NCI-H524 treated with DMSO at 0.1 percent for 48 hours (cell line): ENCODE measurements around the gene ACSL5.
"Not testable (repeated sequence)": the region's sequence is repeated elsewhere in the genome, so short reads cannot be mapped to it uniquely, and the experiment has no call there.

ENCODE experiments used
- DNase-seq: peaks from one replicate; lab custom pipeline; 2025; lab: John Stamatoyannopoulos, UW

ACSL5 gene

DNA sequence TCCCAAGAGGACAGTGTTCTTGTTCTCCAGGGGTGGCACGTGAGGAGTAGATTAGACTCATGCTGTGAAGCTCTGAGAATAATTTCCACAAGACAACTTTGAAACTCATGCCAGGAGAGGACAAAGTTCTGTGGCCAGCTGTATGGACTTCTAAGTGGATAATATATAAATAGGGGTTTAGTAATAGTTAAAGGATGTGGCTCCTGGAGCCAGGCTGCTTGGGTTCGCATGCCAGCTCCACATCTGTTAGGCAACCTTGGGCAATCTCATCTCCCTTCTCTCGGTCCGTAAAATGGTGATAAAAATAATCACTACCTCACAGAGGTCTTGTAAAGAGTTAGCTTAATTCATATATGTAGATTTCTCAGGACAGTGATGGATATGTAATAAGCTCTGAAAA is 35.8 kb downstream of the ACSL5 start:
- DNase-seq = no peak

DNA sequence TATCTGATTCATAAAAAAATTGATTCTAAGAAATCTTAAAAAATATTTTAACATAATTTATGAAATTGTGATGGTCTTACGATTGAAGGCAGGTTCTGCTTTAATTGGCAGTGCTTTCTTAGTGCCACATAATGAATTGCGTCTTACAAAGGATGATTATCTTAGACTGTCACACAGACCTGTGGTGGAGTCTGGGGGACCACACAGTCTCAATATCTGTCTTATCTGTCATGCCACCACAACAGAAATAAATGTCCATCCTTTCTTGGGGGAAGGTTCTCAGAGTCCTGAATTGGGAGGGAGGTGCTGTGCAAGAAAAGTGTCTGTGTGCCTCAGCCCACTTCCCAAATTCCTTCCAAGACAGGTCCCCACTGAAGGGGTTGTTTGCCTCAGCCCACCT is 38.8 kb downstream of the ACSL5 start:
- no peak for DNase-seq

DNA sequence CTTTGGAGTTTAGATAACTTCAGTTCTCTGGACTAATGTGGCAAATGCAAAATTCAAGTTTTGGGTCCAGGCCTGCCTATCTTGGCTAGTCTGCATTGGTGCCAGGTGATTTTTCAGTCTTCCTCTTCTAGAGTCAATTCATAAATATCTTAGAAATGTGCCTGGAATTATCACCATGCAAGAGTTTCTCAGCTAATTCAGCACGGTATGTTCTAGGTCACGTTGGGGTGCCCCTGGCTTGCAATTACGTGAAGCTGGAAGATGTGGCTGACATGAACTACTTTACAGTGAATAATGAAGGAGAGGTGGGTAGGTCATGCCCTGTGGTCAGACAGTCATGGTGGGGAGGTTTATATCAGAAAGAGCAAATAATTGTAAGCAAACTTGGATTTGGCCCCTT is 47.8 kb downstream of the ACSL5 start:
- no peak for DNase-seq

DNA sequence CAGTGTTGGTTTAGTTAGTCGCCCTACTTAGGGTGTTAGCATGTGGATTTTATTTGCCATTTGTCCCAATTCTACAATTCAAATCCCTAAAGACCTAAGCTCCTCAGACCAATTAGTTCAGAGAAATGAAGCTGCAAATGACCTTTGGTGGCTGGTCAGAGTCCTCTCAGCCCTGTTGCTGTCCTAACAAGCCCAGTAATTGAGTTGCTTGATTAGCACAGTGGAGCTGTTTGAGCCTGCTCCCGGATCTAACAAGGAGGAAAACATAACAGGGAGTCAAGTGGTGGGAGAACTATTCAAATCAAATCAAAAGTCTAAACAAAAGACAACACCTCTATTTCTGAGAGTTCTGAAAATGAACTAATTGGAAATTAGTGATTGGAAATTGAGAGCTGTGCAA is 50.7 kb downstream of the ACSL5 start:
- DNase-seq = no peak

DNA sequence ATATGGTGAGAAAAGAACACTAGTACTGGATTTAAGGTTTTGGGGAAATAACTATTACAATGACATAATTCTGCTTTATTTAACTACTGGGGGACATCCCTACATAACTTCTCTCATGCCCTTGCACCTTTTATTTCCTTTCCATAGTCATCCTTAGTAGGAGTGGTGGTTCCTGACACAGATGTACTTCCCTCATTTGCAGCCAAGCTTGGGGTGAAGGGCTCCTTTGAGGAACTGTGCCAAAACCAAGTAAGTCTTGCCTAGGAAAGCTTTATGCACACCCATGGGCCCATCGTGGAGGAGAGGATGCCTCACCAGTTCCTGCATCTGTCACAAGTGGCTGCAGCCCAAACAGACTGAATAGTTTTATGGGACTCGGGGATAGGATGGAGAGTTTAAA is 52.2 kb downstream of the ACSL5 start:
- no peak for DNase-seq

DNA sequence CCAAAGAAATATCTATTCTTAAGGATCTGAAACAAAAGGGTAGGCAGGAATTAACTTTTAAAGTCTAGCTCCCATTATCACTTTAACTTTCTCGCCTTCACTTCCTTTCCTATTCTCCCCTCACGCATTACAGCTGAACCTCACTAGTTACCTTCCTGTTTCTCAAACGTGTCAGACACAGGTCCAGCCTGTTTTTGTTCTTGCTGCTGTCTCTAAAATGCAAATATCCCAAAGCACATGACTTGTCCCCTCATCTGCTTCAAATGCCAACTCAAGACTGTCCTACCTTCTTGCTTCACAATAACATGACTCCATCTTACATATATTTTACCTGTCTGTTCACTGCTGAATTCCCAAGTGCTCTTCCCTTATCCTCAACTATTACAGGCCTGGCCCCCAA is 55.2 kb downstream of the ACSL5 start:
- DNase-seq = no peak

DNA sequence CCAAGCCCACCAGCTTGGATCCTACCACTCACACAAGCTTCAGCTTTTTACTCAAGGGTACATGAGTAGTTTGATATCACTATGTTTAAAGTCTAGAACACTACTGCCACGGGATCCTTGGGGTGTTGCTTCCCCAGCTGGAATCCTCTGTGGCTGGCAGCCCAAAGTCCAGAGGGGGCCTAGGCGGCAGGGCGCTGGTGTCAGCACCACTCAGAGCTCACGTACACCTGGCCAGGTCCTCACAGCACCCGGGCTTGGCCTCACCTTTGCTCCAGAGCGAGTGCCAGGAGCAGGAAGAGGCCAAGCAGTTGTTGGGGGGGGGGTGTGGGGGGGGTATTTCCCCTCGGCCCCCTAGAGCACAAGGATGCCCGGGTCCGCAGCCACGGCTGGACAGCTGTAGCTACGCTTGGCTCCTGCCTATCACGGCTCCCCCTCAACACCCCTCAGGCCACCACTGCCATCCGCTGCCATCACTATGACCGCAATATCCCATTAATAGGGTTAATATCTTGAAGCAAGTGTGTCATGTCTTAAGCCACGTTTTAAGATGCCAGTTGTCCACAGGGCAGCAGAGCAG is 55.8 kb downstream of the ACSL5 start:
- DNase-seq = no peak

DNA sequence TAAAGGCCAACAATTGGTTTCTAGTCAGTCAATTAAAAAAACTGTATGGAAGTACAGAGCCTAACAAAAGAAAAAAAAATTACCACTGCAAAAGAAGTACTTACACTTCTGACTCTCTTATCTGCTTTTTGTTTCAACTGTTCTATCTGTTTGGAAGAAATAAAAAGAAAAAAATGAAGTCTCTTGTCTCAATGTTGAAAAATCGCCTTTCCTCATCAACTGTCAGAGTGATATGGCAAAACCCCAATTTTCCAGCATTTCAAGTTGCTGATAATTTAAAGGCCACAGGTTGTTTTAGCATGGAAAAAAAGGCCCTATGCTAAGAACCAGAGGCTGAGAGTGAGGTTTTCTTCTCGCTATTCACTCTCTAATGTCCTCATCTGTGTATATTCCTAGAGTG is 59.2 kb downstream of the ACSL5 start:
- no peak for DNase-seq

DNA sequence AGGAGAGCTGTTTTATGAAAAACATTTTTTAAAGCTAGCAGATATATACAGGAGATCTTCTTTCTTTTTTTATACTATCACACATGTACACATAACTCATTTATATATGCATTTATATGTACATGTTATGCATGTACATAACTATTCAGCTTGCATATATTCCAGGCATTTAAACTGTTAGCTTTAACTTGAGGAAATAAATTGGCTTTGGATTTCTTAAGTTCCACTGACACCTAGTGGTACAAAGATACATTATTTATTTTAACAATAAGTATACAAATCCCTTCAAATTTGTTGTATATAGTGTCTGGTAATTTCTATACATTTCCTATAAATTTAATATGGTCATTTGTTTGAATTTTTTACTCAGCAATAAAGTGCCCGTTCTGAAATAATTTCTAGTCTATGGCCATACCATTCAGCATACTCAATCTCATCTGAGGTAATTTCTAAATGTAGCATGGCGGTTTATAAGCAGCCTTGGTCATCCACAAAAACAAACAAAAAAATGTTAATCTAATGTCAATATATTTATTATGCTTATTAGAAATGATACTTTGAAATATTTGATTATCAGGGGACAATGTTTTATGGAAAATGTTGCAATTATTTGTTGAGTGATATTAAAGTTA is 61.2 kb downstream of the ACSL5 start:
- no peak for DNase-seq

DNA sequence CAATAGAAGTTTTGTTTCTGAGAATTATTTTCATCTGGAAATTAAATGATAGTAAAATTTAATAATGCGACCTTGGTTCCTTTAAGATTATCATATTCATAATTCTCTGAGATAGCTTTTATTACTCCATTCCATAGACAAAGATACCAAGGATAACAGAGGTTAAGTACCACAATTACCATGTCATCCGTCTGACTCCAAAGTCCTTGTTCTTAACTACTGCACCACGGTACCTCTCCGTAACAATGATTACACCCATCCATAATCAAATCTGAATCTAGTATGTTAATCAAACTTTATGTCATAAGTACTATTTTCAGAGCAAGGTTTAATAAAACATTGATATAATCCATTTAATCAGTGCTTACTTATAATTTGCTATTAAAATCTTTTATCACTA is 64.4 kb downstream of the ACSL5 start:
- DNase-seq = no peak

DNA sequence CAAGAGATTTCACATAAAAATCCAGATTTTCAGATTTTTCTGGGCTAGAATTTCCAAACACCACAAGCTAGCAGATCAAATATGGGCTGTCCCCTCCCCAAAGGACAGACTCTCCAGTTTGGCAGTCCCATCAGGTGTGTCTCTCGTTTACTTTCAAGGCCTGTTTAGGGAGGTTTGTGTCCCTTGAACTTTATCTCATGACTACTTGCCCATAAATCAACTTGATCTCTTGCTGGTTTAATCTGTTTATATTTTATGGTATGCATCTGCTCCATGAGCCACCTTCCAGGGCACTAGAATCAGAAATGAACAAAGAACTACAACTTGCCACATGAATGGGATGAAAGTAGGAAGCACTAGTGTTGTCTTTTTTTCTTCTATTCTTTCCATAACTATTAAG is 67.6 kb downstream of the ACSL5 start:
- DNase-seq = no peak

DNA sequence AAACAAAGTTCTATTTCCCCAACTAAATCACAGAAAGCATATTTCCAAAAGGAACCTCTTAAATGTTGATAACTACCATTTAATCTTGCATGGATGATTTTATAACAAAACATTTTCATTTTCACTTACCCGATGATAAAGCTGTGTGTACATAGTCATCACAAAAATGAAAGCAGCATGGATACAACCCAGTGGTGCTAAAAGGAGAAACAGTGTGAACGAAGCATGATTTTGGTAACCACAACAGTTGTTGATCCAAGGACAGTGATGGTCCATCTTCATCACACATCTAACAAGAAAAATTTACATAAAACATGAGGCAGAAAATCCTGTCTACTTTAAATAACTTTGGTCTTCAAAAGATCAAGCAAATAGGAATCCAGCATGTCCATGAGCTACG is 68.1 kb downstream of the ACSL5 start:
- DNase-seq = no peak

DNA sequence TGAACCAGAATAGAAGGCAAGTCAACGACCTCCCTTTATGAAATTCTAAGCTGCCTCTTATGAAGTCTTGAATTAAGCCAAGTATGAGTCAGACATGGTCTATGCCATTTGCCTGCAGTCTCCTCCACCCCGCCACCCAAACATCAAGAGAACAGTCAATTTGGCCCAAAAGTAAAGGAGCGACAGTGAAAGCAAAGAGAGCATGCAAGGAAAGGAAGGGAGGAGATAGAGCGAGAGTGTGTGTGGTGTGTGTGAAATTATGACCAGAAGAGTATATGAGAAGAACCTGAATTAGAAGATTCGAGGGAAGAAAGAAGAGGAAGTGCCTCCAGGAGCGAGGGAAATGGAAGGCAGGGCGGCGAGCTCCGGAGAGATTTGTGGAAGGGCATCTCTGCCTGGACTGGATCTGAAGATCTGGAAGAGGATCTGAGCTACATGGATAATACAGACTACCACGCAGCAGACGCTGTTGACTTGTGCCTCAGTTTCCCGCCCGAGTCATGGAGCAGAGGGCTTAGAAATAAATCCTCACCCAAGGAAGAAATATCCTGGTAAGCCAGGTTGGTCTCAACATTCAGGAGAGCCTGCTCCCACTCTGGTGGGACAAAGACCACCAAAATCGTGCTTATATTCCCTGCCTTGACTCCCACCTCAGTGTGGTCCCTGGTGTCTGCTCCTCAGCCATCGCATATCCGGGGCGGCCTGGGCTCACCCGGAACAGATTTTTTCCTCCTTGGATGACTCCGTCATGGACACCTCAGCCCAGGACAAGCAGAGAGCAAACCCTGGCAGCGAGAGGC is 72.3 kb downstream of the ACSL5 start:
- no peak for DNase-seq

DNA sequence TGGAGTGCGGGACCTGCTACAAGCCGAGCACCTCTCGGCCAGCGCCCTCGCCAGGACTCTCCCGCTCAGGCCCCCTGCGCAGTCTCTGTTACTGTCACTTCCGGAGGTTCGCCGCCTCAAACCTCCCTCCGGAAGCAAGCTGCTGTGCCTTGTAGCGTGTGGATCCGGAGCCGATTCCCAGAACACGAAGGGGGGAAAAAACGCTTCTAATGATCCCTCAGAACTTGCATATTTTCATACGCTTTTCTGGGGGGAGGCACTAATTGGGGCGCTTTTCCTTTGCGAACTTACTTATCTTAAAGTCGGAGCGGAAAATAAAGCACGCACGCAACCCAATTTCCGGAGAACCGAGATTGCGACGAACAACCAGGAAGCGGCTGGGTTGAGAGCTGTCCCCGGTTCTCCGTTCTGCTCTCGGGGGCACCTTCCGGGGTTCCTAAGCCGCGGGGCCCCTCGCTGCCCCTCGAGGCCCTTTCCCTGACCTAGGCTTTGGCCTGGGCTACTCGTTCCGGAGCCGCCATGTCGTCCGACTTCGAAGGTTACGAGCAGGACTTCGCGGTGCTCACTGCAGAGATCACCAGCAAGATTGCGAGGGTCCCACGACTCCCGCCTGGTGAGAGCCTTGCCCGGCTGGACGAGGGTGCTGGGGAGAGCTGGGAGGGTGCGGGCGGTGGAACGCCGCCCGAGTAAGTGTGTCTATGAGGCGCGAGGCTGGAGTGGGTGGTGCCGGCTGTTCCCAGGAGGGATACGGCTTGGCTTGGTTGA is 73.1 kb downstream of the ACSL5 start, which contains the start of the genes VTI1A and ZDHHC6:
Gene VTI1A, plus strand, starts transcription at position 361 of the 765 bp plus-strand sequence. Its CDS starts 159 bp downstream, at position 520.
Gene ZDHHC6, minus strand, starts transcription at position 60 of the 765 bp plus-strand sequence. CDS start 1,478 bp downstream, outside the sequence.
- DNase-seq = no peak

DNA sequence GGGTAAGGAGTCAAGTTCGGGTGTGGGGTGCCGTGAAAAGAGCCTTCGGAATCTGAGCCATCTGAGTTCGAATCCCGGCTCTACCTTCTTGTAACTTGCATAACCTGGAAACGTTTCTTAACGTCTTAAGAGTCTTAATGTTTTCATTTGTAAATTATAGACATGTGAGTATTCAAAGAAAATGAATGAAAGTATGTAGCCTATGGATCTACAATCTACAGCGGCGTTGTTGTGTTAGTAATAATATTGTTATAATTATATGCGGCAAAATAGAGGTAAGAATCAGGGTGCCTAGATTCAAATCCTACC is 73.7 kb downstream of the ACSL5 start:
- DNase-seq = no peak

DNA sequence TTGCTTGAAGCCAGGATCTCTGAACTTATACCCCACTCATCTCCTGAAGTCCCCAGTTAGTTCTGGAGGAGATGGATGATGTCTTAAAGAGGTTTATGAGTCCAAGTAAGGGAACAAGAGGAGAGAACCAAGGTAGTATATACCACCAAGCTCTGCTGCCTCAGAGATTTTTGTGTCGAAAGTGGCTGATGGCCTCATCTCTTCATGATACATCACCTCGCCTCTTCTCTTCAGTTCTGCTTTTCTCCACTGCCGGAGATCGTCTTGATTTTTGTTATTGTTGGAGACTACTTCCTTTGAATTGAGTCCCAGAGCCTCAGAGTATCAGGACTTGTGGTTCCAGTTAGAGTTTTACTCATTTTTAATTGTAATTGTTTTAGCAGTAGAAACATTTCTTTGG is 75.0 kb downstream of the ACSL5 start:
- no peak for DNase-seq

DNA sequence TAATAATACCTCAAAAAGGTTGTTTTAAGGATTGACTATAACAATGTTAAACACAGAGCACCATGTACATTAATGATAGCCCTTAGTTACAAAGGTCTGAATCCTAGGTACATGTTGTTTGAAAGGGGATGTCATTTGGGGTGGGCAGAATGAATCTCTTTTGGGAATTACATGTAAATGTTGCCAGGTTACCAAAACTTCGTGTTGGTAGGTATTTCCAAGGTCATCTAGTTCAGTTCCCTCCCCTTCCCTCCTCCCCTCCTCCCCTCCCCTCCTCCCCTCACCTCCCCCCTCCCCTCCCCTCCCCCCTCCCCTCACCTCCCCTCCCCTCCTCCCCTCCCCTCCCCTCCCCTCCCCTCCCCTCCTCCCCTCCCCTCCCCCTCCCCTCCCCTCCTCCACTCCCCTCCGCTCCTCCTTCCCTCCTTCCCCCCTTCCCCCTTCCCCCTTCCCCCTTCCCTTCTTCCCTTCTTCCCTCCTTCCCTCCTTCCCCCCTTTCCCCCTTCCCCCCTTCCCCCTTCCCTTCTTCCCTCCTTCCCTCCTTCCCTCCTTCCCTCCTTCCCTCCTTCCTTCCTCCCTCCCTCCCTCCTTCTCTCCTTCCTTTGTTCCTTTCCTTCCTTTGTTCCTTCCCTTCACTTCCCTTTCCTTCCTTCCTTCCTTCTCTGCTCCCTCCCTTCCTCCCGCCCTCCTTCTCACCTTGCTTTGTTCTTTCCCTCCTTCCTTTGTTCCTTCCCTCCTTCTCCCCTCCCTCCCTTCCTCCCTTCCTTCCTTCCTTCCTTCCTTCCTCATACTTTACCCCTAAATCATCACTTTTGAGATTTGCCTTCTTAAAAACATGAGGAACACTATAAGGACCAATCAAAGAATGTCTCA is 81.2 kb downstream of the ACSL5 start:
- DNase-seq = no peak

DNA sequence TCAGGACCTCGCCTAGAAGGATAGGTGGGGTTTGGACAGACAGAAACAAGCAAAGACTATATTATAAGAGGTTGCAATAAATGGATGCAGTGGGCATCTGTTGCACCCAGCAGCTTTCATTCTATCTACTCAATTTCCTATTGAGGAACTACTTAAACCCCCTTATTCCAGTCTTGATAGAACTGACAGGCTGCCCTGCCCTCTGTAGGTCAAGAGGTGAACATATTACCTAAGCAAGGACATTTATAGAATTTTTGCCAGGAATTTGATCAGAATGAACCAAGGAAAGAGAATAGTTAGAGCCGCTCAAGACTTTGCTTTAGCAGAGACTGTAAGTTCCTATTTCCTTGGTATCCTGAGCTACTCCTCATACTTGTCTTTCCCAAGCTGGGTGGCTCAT is 82.6 kb downstream of the ACSL5 start:
- no peak for DNase-seq

DNA sequence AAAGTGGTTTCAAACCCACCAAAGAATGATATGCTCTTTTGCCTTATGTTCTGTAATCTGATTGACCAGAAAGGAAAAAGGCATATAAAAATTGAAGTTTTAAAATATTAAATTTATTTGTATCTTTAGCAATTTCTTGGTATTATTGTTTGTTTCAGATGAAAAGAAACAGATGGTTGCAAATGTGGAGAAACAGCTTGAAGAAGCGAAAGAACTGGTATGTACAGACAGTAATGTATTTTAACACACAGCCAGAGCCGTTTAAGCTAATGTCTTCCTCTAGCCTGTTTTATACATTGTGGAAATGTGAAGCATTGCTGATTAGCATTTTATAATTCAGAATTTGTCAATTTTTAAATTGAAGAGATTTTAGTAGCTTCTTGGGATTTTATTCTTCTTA is 86.5 kb downstream of the ACSL5 start:
- no peak for DNase-seq

DNA sequence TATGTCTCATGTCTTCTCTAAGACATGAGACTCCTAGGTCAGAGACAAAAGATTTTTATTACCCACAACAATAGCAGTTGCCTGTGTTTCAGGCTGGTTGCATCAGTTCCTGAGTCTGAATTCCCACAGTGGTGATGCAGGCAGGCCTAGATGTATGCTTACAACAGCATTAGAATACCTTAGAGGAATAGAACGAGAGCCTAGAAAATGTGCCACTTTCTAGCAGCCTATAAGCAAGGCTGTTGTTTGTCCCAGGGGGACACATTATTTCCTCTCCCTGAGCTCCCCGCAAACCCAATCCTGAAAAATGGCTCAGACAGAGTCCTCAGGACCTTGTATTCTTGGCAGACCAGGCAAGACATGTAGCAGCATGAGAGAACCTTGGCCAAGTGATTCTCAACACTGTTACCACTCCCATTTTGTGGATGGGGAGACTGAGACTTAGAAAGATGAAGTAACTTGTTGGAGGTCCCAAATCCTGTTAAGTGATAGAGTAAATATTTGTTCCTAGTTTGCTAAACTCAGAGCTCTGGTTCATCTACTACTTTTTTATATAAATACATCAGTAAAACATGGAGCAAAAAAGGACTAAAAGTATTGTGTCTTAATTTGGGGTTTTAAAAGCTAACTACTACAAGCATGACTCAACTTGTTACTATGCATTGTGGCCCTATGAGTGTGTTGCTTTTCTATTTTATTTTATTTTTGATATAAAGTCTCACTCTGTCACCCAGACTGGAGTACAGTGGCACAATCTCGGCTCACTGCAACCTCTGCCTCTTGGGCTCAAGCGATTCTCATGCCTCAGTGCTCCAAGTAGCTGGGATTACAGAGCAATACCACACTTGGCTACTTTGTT is 87.3 kb downstream of the ACSL5 start:
- DNase-seq = no peak

DNA sequence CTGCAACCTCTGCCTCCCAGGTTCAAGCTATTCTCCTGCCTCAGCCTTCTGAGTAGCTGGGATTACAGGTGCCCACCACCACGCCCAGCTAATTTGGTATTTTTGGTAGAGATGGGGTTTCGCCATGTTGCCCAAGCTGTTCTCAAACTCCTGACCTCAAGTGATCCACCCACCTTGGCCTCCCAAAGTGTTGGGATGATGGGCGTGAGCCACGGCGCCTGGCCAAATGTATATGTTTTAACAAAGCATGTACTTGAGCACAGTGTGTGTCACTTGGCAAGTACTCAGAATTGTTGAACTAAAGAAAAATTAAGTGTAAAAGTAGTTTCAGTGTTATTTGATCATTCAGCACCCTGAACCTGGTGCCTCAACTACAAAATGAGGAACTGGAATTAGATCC is 90.2 kb downstream of the ACSL5 start:
- not testable (repeated sequence) for DNase-seq
